Activated CD8-positive, alpha-beta memory T cell treated with anti-CD3 and anti-CD28 coated beads, Interleukin-2, amount 50 U/mL, for 24 hours (primary cell): ENCODE measurements around the gene ABCC4.
"Not testable (repeated sequence)": the region's sequence is repeated elsewhere in the genome, so short reads cannot be mapped to it uniquely, and the experiment has no call there.

Experiments used
- DNase-seq: peaks from one replicate; pipeline ENCODE4 v3.0.0-alpha.2; 2020; ENCODE audit errors: extremely low read depth

Gene ABCC4

DNA sequence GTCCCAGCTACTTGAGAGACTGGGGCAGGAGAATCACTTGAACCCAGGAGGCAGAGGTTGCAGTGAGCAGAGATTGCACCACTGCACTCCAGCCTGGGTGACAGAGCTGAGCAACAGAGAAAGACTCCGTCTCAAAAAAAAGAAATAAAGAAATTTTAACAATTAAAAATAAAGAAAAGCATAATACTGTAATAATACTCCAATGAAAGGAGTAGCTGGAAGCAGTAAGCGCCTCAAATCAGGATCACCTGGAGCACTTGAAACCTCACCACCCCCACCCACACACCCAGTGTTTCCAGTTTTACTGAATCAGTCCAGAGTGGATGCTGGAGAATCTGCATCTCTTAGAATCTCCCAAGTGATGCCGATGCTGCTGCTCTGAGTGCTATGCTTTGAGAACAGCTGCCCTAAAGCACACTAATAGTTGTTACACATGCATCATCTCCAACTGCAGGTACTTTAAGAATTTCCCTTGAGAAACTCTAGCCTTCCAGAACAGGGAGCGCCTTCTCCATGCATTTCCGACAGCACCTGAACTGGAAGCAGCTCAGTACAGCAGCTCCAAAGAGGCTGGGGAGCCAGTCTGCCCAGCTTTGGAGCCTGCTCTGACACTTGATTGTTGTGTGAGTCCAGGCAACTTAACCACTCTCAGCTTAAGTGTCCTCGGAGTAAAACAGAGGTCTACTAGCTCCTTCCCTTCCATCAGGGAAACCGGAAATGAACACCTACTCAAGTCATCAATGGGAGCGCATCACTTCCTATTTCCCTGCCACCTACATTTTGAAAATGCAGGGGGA, 2.9 kb downstream of the ABCC4 start:
- DNase-seq = no peak

GRCh38 chr13:95296326-95296925, 4.8 kb downstream of the ABCC4 start:
- DNase-seq = no peak

DNA sequence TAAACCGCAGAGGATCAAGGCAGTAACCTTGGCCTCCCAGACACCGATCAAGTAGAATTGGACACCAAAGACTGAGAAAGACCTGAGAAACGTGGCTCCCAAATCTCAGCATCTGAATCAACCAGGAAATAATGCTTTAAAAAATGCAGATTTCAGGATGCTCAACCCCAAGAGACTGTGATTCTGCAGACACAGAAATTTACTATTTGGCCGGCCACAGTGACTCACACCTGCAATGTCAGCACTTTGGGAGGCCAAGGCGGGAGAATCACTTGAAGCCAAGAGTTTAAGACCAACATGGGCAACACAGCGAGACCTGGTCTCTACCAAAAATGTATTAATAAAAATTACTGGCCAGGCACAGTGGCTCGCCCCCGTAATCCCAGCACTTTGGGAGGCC, 6.2 kb downstream of the ABCC4 start:
- DNase-seq = no peak

DNA sequence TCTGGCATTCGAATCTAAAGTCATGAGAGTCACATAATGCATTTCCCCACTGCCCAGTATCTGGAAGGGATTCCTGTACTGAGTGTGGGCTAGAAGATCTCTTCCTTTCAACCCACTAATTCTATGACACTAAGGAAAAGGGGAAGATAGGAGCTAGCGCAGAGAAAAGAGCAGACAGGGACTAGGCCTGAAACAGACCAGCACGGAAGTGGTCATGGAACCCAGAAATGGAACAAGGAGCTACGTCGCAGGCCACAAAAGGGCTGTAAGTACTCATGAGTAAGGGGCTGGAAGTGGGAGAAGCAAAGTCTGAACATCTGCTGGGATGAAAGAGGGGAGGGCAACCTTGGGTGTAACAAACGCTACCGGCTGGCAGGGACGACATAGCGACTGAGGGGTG, 8.6 kb downstream of the ABCC4 start:
- DNase-seq = no peak

GRCh38 chr13:95289901-95290300, 11.3 kb downstream of the ABCC4 start:
- DNase-seq = not testable (repeated sequence)

GRCh38 chr13:95289020-95289444, 12.2 kb downstream of the ABCC4 start:
- no peak for DNase-seq

DNA sequence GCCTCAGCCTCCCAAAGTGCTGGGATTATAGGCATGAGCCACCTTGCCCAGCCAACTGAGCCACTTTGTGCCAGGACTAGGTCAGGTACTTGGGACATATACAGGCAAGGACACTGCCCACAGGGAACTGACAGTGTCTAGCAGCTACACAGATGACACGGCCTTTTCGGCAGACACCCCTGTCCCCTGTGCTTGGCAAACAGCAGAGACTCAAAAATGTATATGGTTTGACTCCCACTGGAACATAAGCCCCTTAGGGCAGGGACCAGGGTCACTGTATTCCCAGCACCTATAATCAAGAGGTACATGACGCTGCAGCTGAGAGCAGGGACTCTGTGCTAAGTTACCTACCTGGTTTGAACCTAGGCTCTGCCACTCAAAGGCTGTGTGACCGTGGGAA, 16.8 kb downstream of the ABCC4 start:
- no peak for DNase-seq

DNA sequence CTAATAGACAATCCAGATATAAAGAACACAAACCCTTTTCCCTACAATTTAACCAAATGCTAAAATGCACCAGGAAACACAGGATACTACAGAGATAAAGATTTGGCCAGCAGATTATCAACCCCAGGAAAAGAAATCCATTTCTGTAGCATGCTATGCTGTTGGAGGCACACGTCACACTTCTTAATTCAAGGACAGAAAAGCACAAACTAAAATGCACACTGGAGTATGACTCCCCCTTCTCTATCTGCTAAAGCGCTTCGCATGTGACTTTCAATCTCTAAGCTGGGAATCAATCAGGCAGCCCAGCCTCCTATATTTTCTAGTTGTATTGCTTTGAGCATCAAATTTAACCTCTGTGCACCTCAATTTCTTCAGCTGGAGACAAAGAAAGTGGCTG, 22.2 kb downstream of the ABCC4 start:
- DNase-seq = no peak

DNA sequence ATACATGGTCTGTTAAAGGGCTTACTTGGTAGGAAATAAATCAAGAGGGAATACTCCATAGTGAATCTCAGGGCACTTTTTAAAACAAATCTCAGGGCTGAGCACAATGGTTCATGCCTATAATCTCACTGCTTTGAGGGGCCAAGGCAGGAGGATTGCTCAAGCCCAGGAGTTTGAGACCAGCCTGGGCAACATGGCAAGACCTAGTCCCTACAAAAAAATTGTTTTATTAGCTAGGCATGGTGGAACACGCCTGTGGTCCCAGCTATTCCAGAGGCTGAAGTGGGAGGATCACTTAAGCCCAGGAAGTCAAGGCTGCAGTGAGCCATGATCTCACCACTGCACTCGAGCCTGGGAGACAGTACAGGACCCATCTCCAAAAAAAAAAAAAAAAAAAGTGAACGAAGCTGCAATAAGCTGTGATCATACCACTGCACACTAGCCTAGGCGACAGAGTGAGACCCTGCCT, 25.2 kb downstream of the ABCC4 start:
- DNase-seq = no peak

DNA sequence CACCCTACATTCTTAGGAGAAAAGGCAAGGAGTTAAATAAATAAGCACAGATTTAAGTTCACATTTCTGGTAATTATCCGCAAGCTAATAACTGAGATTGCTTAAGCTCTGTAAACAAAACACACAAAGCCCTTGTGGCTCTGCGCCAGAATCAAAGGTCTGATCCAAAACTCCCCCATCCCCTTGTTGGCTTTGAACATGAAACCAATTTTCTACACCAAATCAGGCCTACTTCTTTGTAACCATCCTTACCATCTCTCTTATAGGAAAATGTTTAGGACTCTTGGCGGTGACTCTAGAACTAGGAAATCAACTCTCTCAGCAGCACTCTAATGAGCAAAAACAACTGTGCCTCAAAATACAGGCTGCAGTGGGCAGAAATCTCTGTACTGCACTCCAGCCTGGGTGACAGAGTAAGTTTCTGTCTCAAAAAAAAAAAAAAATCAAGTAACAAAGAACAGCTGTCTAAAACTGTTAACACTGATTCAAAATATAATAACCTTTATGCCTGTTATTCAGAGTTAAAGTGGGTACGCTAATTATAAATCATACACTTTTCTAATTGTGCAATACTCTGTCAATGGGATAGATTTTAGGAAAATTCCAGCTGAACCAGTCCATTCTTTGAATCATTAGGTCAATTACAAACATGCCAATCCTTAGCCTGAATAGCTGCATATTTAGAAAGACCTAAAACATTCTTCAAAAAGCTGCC, 25.8 kb downstream of the ABCC4 start:
- DNase-seq = no peak

- DNase-seq = not testable (repeated sequence)
These were observed 27.6 kb downstream of the ABCC4 start for GRCh38 chr13:95273592-95274132.

- not testable (repeated sequence) for DNase-seq
These were observed 29.2 kb downstream of the ABCC4 start for GRCh38 chr13:95272076-95272475.

- DNase-seq = no peak
These were observed 31.5 kb downstream of the ABCC4 start for GRCh38 chr13:95269756-95270155.

- not testable (repeated sequence) for DNase-seq
These were observed 32.7 kb downstream of the ABCC4 start for GRCh38 chr13:95268343-95269065.

DNA sequence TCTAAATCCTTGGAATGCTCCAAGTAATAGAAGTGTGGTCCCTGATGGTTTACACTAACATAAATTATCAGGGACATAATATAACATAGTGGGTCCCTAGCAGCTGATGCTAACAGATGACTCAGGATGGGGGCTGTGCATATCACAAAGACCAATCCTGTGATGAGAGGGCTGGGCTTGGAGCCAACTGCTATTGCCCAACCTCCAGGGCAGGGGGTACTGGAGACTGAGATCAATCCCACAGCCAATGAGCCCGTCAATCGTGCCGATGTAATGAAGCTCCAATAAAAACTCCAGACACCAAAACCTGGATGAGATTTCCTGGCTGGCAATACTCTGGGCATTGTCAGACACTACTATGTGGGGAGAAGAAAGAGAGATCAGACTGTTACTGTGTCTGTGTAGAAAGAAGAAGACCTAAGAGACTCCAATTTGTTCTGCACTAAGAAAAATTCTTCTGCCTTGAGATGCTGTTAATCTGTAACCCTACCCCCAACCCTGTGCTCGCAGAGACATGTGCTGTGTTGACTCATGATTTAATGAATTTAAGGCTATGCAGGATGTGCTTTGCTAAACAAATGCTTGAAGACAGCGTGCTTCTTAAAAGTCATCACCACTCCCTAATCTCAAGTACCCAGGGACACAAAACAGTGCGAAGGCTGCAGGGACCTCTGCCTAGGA, 33.4 kb downstream of the ABCC4 start:
- no peak for DNase-seq

DNA sequence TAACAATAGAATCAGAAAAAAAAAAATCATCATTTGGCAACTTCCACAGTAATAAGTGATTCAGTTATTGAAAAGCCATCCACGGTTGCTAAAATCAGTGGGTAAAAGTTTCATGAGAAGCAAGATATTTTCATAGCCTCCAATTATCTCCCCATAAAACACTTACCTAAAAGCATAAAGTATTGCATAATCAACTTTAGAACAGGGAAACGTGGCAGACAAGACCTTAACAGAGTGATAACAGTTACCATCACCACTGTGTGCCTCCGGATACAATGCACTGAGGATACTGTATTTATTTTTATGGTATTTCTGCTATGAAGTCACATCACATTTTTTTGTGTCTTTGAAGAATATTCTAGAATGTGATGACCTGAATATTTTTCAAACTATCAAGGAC, 37.0 kb downstream of the ABCC4 start:
- no peak for DNase-seq

DNA sequence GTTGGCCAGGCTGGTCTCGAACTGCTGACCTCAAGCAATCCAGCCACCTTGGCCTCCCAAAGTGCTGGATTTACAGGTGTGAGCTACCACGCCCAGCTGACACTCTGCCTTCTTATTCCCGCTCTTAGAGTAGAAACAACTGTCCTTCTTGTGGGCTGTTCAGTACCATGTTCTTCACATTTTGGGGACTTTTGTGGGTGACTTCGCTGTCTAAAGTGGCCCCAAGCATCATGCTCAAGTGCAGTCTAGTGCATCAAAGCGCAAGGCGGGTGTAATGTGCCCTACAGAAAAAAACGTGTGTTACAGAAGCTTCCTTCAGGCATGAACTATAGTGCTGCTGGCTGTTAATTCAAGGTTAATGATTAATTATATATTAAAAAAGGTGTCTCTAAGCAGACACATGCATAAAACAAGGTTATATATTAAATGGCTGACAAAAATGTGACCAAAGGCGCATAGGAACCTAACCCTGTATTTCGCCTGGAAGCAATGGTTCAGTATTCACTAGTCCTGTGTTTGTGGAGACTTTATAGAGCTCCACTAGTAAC, 38.3 kb downstream of the ABCC4 start:
- no peak for DNase-seq

- no peak for DNase-seq
These were observed 39.3 kb downstream of the ABCC4 start for GRCh38 chr13:95261956-95262355.

DNA sequence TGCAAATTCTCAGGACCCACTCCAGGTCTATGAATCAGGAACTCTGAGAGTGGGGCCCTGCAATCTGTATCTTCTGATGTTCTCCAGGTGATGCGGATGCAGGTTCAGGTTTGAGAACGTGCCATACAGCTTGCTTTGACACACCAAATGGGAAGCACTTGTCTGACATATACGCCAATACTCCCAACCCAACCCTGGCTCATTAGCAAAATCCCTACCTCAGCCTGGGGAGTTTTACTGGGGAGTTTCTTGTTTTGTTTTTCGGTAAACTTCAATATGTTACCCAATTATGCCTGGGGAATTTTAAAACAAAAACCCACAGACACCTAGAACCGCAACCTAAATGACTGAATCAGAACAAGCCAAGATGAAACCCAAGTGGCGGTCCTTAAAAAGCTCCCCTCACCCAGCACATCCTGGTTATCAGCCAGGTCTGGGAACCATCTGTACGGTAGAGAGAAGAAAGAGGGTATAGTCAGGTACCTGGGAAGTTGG, 41.2 kb downstream of the ABCC4 start:
- DNase-seq = no peak

GRCh38 chr13:95258619-95259194, 42.5 kb downstream of the ABCC4 start:
- DNase-seq = no peak
